H1 (cell line): Measurements from ENCODE around the gene SHISAL1. TPM values are rescaled to one million over a fixed set of nuclear protein-coding genes. Genes with fewer than 3 reads are reported as not detected.

Source experiments
- CTCF ChIA-PET: fragments of 300-600 bp; sonication (Branson Sonifier 250); formaldehyde crosslinking; loops from one replicate; lab custom pipeline; 2021; ENCODE audit not compliant: partially characterized antibody; lab: Charles Lee
- POLR2A ChIA-PET: fragments of 300-600 bp; sonication (Branson Sonifier 250); formaldehyde crosslinking; loops from one replicate; lab custom pipeline; 2021; ENCODE audit warnings: inconsistent platforms; ENCODE audit not compliant: partially characterized antibody; lab: Charles Lee
- DNase-seq, 2 experiments: peaks; one replicate each; pipeline versions ENCODE4 v3.0.0 to v3.0.0-alpha.2; 2010 to 2022; ENCODE audit warnings: low spot score in 2 of 2, low read depth in 1 of 2, mixed read lengths in 1 of 2
- FAIRE-seq: peaks from 2 replicates; lab custom pipeline; 2011; peaks lifted over from hg19 to GRCh38; lab: Jason Lieb, UNC
- H2AFZ ChIP-seq: 2 replicates; pipeline ENCODE4 v1.8.1; 2012; ENCODE audit warnings: low read length, inconsistent platforms
- H2AK5ac ChIP-seq: 2 replicates; pipeline ENCODE4 v1.6.1; 2013; ENCODE audit warnings: low read depth, low read length
- H2BK120ac ChIP-seq: replicated peaks from 2 replicates; pipeline ENCODE3; 2013; ENCODE audit warnings: low read depth, low read length, inconsistent platforms
- H2BK12ac ChIP-seq: 2 replicates; pipeline ENCODE4 v1.6.1; 2013; ENCODE audit warnings: low read depth, low read length
- H2BK15ac ChIP-seq: 2 replicates; pipeline ENCODE4 v1.6.1; 2013; ENCODE audit warnings: low read length
- H2BK20ac ChIP-seq: 2 replicates; pipeline ENCODE4 v1.6.1; 2013; ENCODE audit warnings: low read length
- H2BK5ac ChIP-seq: 2 replicates; pipeline ENCODE4 v1.6.1; 2013; ENCODE audit warnings: low read depth, low read length
- H3K14ac ChIP-seq: 2 replicates; pipeline ENCODE4 v1.6.1; 2013; ENCODE audit warnings: inconsistent platforms; ENCODE audit not compliant: insufficient read length
- H3K18ac ChIP-seq: 2 replicates; pipeline ENCODE4 v1.6.1; 2013; ENCODE audit warnings: low read length; ENCODE audit errors: extremely low read depth
- H3K23ac ChIP-seq: 2 replicates; pipeline ENCODE4 v1.6.1; 2013; ENCODE audit warnings: inconsistent platforms; ENCODE audit not compliant: insufficient read length
- H3K23me2 ChIP-seq: 2 replicates; pipeline ENCODE4 v1.6.1; 2013; ENCODE audit warnings: low read depth, low read length
- H3K27ac ChIP-seq: 2 replicates; pipeline ENCODE4 v1.6.1; 2011; ENCODE audit warnings: low read depth, low read length, inconsistent platforms
- H3K27me3 ChIP-seq, 4 experiments: replicated peaks in 1 of 4; 1 replicate in 1 of 4; 2 replicates in 3 of 4; pipeline versions ENCODE4 v1.6.1 to v1.8.1; 2011 to 2013; ENCODE audit warnings: low read length in 3 of 4, mild to moderate bottlenecking in 3 of 4, inconsistent platforms in 2 of 4, mixed read lengths in 2 of 4, moderate library complexity in 1 of 4; ENCODE audit not compliant: control insufficient read depth in 3 of 4, insufficient read depth in 3 of 4; ENCODE audit errors: extremely low read depth in 1 of 4
- H3K36me3 ChIP-seq, 4 experiments: 2 replicates each; pipeline versions ENCODE4 v1.6.1 to v1.8.1; 2011 to 2013; ENCODE audit warnings: mild to moderate bottlenecking in 4 of 4, low read length in 3 of 4, moderate library complexity in 2 of 4, control low read depth in 1 of 4, inconsistent platforms in 1 of 4; ENCODE audit not compliant: insufficient read depth in 4 of 4, control insufficient read depth in 2 of 4
- H3K4ac ChIP-seq: replicated peaks from 2 replicates; pipeline ENCODE3; 2013; ENCODE audit warnings: low read length, low read depth, mixed read lengths, inconsistent platforms; ENCODE audit not compliant: insufficient read length
- H3K4me1 ChIP-seq, 4 experiments: replicated peaks in 1 of 4; 1 replicate in 1 of 4; 2 replicates in 3 of 4; pipeline versions ENCODE4 v1.6.1 to v1.8.1; 2011 to 2013; ENCODE audit warnings: low read length in 3 of 4, inconsistent platforms in 2 of 4, mixed read lengths in 1 of 4; ENCODE audit not compliant: insufficient read depth in 4 of 4, control insufficient read depth in 3 of 4
- H3K4me2 ChIP-seq, 2 experiments: 2 replicates each; pipeline versions ENCODE4 v1.6.1 to v1.8.1; 2011 to 2013; ENCODE audit warnings: low read depth in 2 of 2, low read length in 2 of 2, control low read depth in 1 of 2, inconsistent platforms in 1 of 2, mild to moderate bottlenecking in 1 of 2; ENCODE audit not compliant: insufficient read depth in 1 of 2
- H3K4me3 ChIP-seq, 4 experiments: fragments of 200-600, 300-600 bp in 1 of 4; sonication (generic), shearing (Covaris generic), sonication (Bioruptor Twin) in 1 of 4; 2 replicates each; pipeline versions ENCODE4 v1.5.1 to v1.8.1; 2011 to 2016; ENCODE audit warnings: low read length in 4 of 4, low read depth in 3 of 4, control low read depth in 2 of 4, inconsistent platforms in 2 of 4, mild to moderate bottlenecking in 2 of 4, mixed read lengths in 1 of 4, moderate library complexity in 1 of 4; ENCODE audit not compliant: insufficient read depth in 2 of 4; ENCODE audit errors: extremely low read depth in 1 of 4
- H3K56ac ChIP-seq: replicated peaks from 2 replicates; pipeline ENCODE3; 2013; ENCODE audit warnings: low read depth, mild to moderate bottlenecking, mixed read lengths, low read length, inconsistent platforms; ENCODE audit not compliant: insufficient read length
- H3K79me1 ChIP-seq: 2 replicates; pipeline ENCODE4 v1.6.1; 2013; ENCODE audit warnings: low read depth, low read length, control low read depth
- H3K79me2 ChIP-seq, 2 experiments: 2 replicates each; pipeline versions ENCODE4 v1.6.1 to v1.8.1; 2012 to 2013; ENCODE audit warnings: low read length in 2 of 2, mild to moderate bottlenecking in 2 of 2, inconsistent platforms in 1 of 2; ENCODE audit not compliant: insufficient read depth in 2 of 2, control insufficient read depth in 1 of 2
- H3K9ac ChIP-seq, 4 experiments: replicated peaks in 1 of 4; 1 replicate in 1 of 4; 2 replicates in 3 of 4; pipeline versions ENCODE4 v1.6.1 to v1.8.1; 2011 to 2013; ENCODE audit warnings: low read depth in 3 of 4, low read length in 3 of 4, control low read depth in 2 of 4, mild to moderate bottlenecking in 2 of 4, moderate library complexity in 2 of 4, inconsistent platforms in 1 of 4; ENCODE audit errors: extremely low read depth in 1 of 4
- H3K9me3 ChIP-seq, 2 experiments: 2 replicates each; pipeline versions ENCODE4 v1.6.1 to v1.8.1; 2012 to 2013; ENCODE audit warnings: mild to moderate bottlenecking in 2 of 2, moderate library complexity in 2 of 2, control low read depth in 1 of 2, inconsistent platforms in 1 of 2, low read depth in 1 of 2, low read length in 1 of 2, mixed read lengths in 1 of 2; ENCODE audit not compliant: insufficient read depth in 2 of 2
- H4K20me1 ChIP-seq, 2 experiments: replicated peaks in 1 of 2; 2 replicates each; pipeline versions ENCODE3 to v1.8.1; 2011 to 2013; ENCODE audit warnings: inconsistent platforms in 2 of 2, low read length in 2 of 2, mild to moderate bottlenecking in 1 of 2; ENCODE audit not compliant: insufficient read depth in 2 of 2, control insufficient read depth in 1 of 2
- H4K5ac ChIP-seq: 2 replicates; pipeline ENCODE4 v1.6.1; 2013; ENCODE audit warnings: low read length, low read depth, mixed read lengths, inconsistent platforms; ENCODE audit not compliant: insufficient read length
- H4K8ac ChIP-seq: 2 replicates; pipeline ENCODE4 v1.8.0; 2013; ENCODE audit warnings: mild to moderate bottlenecking, moderate library complexity, low read length, inconsistent platforms; ENCODE audit not compliant: insufficient read depth; ENCODE audit errors: extremely low read depth
- H4K91ac ChIP-seq: replicated peaks from 2 replicates; pipeline ENCODE3; 2013; ENCODE audit warnings: low read length, mixed read lengths, inconsistent platforms; ENCODE audit not compliant: insufficient read length
- BACH1 ChIP-seq: IDR thresholded peaks from 2 replicates; pipeline ENCODE4 v1.6.1; 2012; ENCODE audit warnings: low read length, improper control_type of control experiment
- BRCA1 ChIP-seq: IDR thresholded peaks from 2 replicates; pipeline ENCODE4 v1.6.1; 2012; ENCODE audit warnings: low read depth, low read length, improper control_type of control experiment
- CTBP2 ChIP-seq: IDR thresholded peaks from 2 replicates; pipeline ENCODE4 v1.7.0; 2011; ENCODE audit warnings: borderline replicate concordance, mild to moderate bottlenecking, moderate library complexity, mixed read lengths, low read length; ENCODE audit not compliant: insufficient read depth, insufficient read length
- MAFK ChIP-seq: IDR thresholded peaks from 2 replicates; pipeline ENCODE4 v1.6.1; 2012; ENCODE audit warnings: low read depth, mild to moderate bottlenecking, improper control_type of control experiment, low read length
- NANOG ChIP-seq: IDR thresholded peaks from 2 replicates; pipeline ENCODE4 v1.6.1; 2011; ENCODE audit warnings: low read length, low read depth, mild to moderate bottlenecking, inconsistent platforms; ENCODE audit not compliant: insufficient read depth, poor library complexity, severe bottlenecking
- POLR2A ChIP-seq, 2 experiments: IDR thresholded peaks; 1 replicate in 1 of 2; 2 replicates in 1 of 2; pipeline ENCODE4 v1.6.1; 2011; ENCODE audit warnings: low read depth in 2 of 2, low read length in 2 of 2, mild to moderate bottlenecking in 2 of 2; ENCODE audit errors: control extremely low read depth in 1 of 2
- POU5F1 ChIP-seq: IDR thresholded peaks from 2 replicates; pipeline ENCODE4 v1.6.1; 2011; ENCODE audit warnings: low read depth, mild to moderate bottlenecking, low read length, moderate library complexity
- SIN3A ChIP-seq, 2 experiments: IDR thresholded peaks in 1 of 2; conservative IDR thresholded peaks in 1 of 2; 2 replicates each; pipeline ENCODE4 v1.6.1; 2011 to 2012; ENCODE audit warnings: low read length in 2 of 2, improper control_type of control experiment in 1 of 2, low read depth in 1 of 2, mild to moderate bottlenecking in 1 of 2
- SIX5 ChIP-seq: IDR thresholded peaks from 2 replicates; pipeline ENCODE4 v1.6.1; 2011; ENCODE audit warnings: mild to moderate bottlenecking, low read depth, low read length
- TAF1 ChIP-seq: IDR thresholded peaks from 2 replicates; pipeline ENCODE4 v1.6.1; 2011; ENCODE audit warnings: mild to moderate bottlenecking, low read depth, low read length
- WGBS, 2 experiments: shearing (Covaris generic) in 1 of 2; methylation state at CpG; one replicate each; pipeline versions ENCODE4 v1.1.6 to v1.1.7; 2013 to 2015; ENCODE audit warnings: low lambda C conversion rate in 2 of 2, mixed read lengths in 2 of 2, inconsistent platforms in 1 of 2, low coverage in 1 of 2, missing lambda C conversion rate in 1 of 2; ENCODE audit not compliant: insufficient replicate concordance in 2 of 2, insufficient coverage in 1 of 2, insufficient read length in 1 of 2; ENCODE audit errors: extremely low coverage in 1 of 2, missing lambda C conversion rate in 1 of 2; 5-methylcytosine and 5-hydroxymethylcytosine counted together
- polyA plus RNA-seq, 7 experiments: library from polyadenylated mRNA; depleted of rRNA in 3 of 7; stranded (reverse) in 5 of 7; unstranded in 2 of 7; fragments of >200 nt in 5 of 7; fragments of 200-250 nt in 2 of 7; gene quantifications; 1 replicate in 5 of 7; 2 replicates in 1 of 7; 4 replicates in 1 of 7; pipeline versions ENCODE4 v1.2.1 to v1.2.3, GENCODE V29; 2011 to 2013; ENCODE audit warnings: missing spikeins in 2 of 7, mixed read lengths in 2 of 7
- total RNA-seq: library from RNA; stranded (reverse); fragmentation: NEBNext Ultra II Directional; extraction: Animal tissue kit (Norgen Biotek cat#: 25700); gene quantifications from 2 replicates; pipeline ENCODE4 v1.2.1, GENCODE V29; 2021

SHISAL1 gene
- total and polyA plus RNA-seq, 2 of the 8 experiments (the other 6 are each of a cell fraction or from before 2014, with no cell fraction given): 3.7 to 5.8 TPM

DNA sequence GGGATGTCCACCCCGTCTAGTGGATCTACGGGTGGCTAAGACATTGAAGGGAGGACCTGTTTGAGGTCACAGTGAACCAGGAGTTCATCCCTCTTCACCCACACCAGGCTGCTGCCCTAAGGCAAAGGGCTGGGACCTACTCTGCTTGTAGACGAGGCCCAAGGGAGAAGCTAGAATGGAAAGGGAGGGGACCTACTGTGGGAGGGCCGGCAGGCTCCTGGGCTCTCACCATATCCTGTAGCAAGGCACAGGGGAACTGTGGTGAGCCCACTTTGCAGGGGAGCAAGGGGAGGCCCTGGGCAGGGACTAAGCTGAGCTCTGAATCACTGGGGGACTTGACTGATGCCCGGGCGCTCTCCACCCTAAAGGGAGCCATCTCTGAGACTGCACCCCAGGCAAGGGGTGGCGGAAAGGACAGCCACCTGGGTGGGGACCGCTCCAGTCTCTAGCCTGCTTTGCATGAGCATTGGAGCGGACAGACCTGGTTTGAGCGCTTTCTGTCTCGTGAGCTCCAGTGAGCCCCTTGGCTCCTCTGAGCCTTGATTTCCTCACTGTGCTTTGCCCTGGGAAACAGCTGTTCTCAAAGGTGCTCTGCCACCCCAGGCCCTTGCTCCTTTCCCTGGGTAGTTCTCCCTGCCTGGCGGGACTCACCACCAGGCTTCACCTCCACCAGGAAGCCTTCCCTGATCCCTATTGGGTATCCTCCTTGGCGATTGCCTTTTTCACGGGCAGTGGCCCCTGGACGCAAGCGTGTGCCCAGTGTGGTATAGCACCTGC lies 107.8 kb downstream of the SHISAL1 start:
- DNase-seq (no peak), FAIRE-seq (no peak)
- no peak overlapping the region for H3K56ac ChIP-seq
- H3K14ac ChIP-seq: no peak overlapping the region
- H2BK120ac ChIP-seq: no peak overlapping the region
- H4K20me1 ChIP-seq: no peaks in the 10 kb centered on the region
- H3K9me3 ChIP-seq: no peaks in the 10 kb centered on the region
- POLR2A ChIA-PET: interaction anchor here (0.6 to 1.7 kb wide), 2 partner anchors 24 to 88 kb away, joined by 3 read pairs; partner anchors contain the start of gene PARVG
- no peaks in the 10 kb centered on the region for H3K79me2 ChIP-seq
- H3K36me3 ChIP-seq: no peaks in the 10 kb centered on the region
- no peaks in the 10 kb centered on the region; a peak in 1 of 7 replicates for H3K4me1 ChIP-seq
- no peaks in the 10 kb centered on the region for H3K79me1 ChIP-seq
- no peak overlapping the region for H3K18ac ChIP-seq
- no peak overlapping the region for H3K9ac ChIP-seq
- H2BK12ac ChIP-seq: 0 out of 2 replicates have a peak overlapping the region, but pooled peaks have one; percentile 45
- H2BK5ac ChIP-seq: no peak overlapping the region
- H2AK5ac ChIP-seq: no peak overlapping the region
- no peak overlapping the region for H3K4me2 ChIP-seq
- H2BK20ac ChIP-seq: no peak overlapping the region
- H4K5ac ChIP-seq: no peak overlapping the region
- H3K27ac ChIP-seq: no peak overlapping the region
- H3K4me3 ChIP-seq: no peak overlapping the region
- 0 out of 2 replicates have a peak overlapping the region, but pooled peaks have one; percentile 14 for H4K8ac ChIP-seq
- H2BK15ac ChIP-seq: no peak overlapping the region
- H2AFZ ChIP-seq: no peak overlapping the region
- H3K23me2 ChIP-seq: no peaks in the 10 kb centered on the region; the same call in 1 of the 2 replicates
- no peak overlapping the region for H3K4ac ChIP-seq
- WGBS, 2 experiments: 89% methylated on average over 16 of the region's 16 CpGs; no CpG with 5 or more reads in 1 of the 2 experiments
- no peaks in the 10 kb centered on the region for H3K27me3 ChIP-seq
- no peak for TF ChIP-seq BACH1
- no peak for TF ChIP-seq MAFK
- TF ChIP-seq SIN3A (conservative IDR thresholded peaks at IDR 0.05 in 1 of 2, IDR thresholded peaks at IDR 0.05 in 1 of 2; ENCODE audit: low read depth in 1 of 2, low read length in 2 of 2): no peak
- TF ChIP-seq NANOG: no peak
- TF ChIP-seq SIX5: no peak
- TF ChIP-seq BRCA1: no peak
- TF ChIP-seq POLR2A (IDR thresholded peaks at IDR 0.05; ENCODE audit: control extremely low read depth in 1 of 2, low read depth in 2 of 2, low read length in 2 of 2): no peak
- TF ChIP-seq CTBP2: no peak
- no peak for TF ChIP-seq TAF1
- TF ChIP-seq POU5F1: no peak
- TF ChIP-seq, all 59 proteins: peak for 0
- Histone ChIP-seq H4K91ac (peak overlapping the region; percentile 10), H3K23ac (no peak overlapping the region)
- CTCF ChIA-PET: interaction anchor here (1.2 to 1.9 kb wide), 2 partner anchors 25 to 211 kb away, joined by 3 to 4 read pairs; no protein-coding TSS in a partner anchor
